ENCODE data around the gene CYRIA.

CYRIA gene

DNA sequence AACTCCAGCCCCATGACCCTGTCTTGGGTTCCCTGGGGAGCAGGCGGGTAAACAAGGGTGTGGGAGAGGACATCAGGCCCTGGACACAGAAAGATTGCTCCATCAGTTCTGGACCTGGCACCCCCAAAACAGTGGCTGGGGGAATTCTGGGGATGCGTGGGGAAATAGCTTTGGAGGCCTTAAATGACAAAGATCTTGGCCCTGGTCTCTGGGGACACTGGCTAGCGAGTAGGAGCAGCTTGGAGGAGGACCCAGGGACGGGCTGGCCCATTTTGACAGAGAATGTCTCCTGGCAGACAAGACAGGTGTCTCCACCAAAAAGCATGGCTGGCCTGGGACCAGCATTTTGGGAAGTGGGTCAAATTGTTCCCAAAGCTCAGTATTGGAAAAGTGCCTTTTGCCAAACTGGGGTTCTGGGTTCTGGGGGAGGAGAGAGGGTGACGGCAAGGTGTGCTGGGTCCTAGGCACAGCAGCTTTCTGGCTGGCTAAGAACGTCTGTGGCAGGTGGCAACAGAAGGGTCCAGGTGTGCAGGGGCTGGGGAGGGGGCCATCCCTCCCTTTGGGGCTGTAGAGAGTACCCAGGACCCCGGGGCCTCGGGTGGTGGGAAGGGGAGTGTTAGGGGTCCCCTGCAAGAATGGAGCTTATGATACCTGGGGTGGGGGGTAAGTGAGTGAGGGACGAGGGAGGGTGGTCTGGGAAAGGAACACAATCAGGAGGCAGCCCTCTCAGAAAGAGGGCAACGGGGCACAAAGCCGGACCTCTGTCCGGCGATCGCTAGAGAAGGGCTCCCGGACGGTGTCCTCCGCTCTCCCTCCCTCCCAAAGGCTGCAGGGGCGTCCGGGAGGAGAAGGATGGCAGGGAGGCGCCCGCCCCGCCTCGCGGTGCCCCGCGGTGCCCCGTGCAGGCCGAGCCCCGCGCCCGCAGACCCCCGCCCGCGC is 556 bp downstream of the CYRIA start:
- DNase-seq = no peak

- no peak for DNase-seq
Measured at GRCh38 chr2:16664052-16664731, 1.4 kb downstream of the CYRIA start.

DNA sequence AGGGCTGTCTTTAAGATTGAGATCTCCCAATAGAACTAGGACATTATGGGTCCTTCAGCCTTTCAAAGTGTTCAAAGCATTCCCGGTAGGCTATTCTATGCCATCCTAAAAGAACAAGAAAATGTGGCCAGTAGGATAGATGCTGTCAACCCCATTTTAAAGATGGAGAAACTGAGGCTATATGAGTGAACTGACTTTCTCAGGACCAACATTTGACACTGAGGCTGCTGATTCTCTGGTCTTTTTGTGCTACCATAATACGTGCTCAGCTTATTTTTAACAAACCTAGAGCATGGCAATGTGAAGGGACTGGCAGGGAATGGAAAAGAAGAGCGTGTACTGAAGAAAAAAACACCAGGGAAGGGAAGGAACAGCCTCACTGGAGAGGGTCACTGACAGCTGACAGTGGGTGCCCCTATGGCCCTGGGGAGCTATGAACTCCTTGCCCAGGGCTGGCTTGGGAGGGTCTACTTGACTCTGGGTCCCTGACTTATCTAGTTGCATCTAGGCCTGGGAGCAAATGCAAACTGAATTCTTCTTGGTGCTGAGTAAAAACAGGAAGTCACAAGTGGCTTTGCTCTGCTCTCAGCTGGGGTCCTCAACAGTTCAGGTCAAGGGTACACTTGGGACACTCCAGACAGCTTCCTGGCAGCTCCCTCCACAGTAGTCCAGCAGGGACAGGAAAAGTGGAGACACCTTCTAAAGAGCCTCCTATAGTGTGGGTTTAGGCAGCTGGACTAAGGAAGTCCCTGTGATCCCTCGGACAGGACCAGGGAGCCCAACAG is 2.3 kb downstream of the CYRIA start:
- DNase-seq = no peak

DNA sequence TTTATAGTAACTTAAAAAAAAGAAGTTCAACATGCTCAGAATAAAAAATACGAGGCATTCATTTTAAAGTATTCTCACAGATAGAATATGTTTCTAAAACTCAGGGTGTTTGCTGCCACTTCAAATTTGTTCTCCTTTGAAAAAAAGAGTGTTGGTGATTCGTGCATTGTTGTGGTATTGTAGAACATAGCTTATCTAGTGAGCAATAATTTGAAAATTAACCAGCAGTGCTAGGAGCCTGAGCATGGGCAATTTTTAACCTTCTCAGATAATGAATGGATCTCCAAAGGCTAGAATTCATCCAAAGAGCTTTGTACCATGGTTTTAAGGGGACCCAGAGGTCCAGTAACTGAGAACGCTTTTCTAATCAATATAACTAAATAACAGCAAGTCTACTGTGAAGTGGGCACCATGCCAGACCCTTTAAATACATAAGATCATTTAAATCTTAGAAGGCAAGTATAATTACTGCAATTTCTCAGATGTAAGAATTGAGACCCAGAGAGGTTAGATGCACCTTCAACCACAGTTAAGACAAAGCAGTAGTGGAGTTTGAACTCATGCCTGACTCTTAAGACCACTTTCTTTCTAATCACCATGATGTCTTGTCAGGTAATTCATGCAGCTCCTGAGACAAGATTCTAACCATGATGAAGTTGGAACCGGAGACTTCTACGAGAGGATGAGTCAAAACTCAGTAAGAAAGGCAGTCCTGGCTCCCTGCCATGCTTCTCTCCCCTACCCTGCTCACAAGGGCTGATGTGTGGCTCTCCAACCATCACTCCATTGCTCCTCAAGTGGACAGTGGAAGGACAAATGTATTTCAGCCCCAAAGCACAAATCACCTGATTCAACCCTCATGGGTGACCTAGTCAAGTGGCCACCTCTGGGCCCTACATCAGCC is 3.4 kb downstream of the CYRIA start:
- no peak for DNase-seq

DNA sequence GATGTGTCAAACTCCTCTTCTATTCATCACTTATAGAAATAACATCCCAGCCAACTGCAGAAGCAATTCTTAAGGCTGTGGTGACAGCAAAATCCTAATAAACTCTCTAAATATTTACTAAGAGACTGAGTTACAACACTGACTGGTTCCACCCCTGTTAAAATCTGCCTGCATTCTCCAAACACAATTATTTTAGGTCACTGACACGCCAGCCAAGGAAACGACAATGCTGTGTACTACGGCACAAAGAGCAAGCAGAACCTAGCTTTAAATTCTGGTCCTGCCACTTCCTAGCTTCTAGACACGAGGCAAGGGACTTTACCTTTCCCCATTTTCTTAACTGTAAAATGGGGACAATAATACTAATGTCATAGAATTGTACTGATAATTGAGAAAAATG is 4.1 kb downstream of the CYRIA start:
- no peak for DNase-seq

GRCh38 chr2:16660556-16660955 is 5.1 kb downstream of the CYRIA start:
- no peak for DNase-seq

GRCh38 chr2:16660114-16660513 is 5.5 kb downstream of the CYRIA start:
- no peak for DNase-seq

DNA sequence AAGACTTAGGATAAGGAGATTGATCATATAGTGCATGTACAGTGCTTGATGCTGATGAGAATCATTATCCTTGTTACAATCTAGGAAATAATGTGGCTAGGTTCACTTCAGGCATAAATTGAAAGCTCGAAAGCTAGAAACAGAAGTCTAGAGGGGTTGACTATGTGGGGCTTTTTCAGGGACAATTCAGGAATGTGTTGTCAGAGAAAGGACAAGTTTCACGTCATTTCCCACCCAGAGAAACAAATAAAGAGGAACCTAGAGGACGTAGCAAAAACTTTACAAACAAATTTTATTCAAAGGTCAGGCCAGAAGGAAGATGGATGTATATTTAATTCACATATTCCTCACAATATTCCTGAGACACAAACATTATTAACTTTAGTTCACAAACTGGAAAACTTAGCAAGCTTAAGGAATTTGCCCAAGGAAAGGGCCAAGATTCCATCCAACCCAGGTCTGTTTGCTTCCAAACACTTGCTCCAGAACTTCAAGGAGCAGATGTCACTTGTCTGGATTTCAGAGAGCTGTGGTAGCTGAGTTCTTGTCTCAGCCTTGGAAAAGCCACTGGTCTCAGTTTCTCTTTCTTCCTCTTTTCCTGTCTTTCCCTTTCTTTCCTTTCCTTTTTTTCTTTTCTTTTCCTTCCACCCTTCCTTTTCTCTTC is 7.4 kb downstream of the CYRIA start:
- no peak for DNase-seq

GRCh38 chr2:16657671-16658070 is 8.0 kb downstream of the CYRIA start:
- DNase-seq = no peak

- no peak for DNase-seq
Measured at GRCh38 chr2:16656784-16657391, 8.7 kb downstream of the CYRIA start.

- no peak for DNase-seq
Measured at GRCh38 chr2:16655905-16656642, 9.6 kb downstream of the CYRIA start.

- no peak for DNase-seq
Measured at GRCh38 chr2:16655445-16655837, 10.2 kb downstream of the CYRIA start.

- DNase-seq = no peak
Measured at GRCh38 chr2:16654833-16655444, 10.7 kb downstream of the CYRIA start.

GRCh38 chr2:16653799-16654198 is 11.8 kb downstream of the CYRIA start:
- DNase-seq = no peak

DNA sequence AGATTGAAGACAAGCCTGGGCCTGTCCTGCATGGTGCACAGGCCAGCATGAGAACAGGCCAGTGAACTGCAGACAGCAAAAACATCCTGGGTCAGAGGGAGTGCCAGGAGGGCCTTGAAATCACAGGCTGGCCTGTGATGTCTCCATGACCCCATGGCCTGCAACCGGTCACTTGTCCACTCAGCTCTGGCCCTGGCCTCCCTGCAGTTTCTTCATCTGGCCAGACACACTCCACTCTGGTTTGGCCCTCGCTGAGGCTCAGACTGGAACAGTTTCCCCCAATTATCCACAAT is 12.6 kb downstream of the CYRIA start:
- no peak for DNase-seq

- DNase-seq = no peak
Measured at GRCh38 chr2:16652296-16653082, 13.1 kb downstream of the CYRIA start.

DNA sequence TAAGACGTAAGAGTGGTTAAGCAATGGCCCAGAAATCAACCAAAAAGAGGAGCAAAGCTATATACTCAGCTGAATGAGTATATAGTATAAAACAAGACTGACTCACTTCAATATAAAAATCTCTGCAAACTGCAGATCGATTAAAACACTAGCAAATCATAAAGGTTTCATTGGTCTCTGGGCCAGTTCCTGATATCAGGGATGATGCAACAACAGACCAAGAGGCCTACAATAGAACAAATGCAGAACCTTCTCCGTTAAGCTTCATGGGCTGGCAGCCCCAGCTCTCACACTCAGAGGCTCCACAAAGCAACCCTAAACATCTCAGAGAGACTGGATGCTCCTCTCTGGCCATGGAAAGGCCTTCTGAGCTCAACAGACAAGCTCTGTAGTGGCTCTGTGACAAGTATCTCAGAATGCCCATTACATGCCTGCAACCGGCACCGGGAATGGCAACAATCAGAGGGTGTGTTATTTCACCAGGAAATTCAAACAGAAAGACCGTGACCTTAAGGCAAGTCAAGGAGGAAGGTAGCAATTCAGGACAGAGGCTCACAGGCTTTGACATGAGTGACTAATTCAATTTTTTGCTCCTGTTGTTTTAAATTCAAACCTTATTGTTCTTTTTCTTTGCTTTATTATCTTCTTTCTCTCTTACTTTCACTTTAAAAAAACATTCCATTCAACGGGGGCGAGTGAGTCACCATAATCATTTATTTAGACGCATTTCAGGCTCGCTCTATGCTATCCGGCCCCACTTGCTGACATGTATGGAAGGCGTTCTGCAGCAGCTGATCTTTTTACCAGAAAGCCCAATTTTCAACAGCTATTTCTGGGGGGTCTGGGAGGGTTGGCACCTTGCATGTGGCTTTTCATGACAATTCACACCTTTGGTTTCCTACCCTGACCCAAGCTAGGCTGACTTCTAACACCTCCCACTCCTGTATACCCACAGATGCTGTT is 15.1 kb downstream of the CYRIA start:
- DNase-seq = no peak

Measured in activated T-cell treated with anti-CD3 and anti-CD28 coated beads, Interleukin-2, amount 50 U/mL, for 1 hour (primary cell).